Gastrocnemius medialis (tissue), 4 donors: ENCODE results near the gene C11orf86. TPM values are rescaled to one million over a fixed set of nuclear protein-coding genes. Genes with fewer than 3 reads are reported as not detected.

Source experiments
- ATAC-seq, 2 donors: fragments of 150-250 bp; one replicate each; pipeline ENCODE4 v1.9.1; 2016
- DNase-seq, 2 donors: peaks; one replicate each; pipeline ENCODE4 v3.0.0-alpha.2; 2019
- H3K27ac ChIP-seq, 4 donors: fragments of 200-600 bp; sonication (generic); 1 replicate in 1 of 4; 2 replicates in 3 of 4; pipeline ENCODE4 v1.5.1; 2016 to 2018; ENCODE audit warnings: mild to moderate bottlenecking in 2 of 4, moderate library complexity in 1 of 4
- H3K27me3 ChIP-seq, 3 donors: fragments of 200-600 bp; sonication (generic) in 2 of 3; 1 replicate in 1 of 3; 2 replicates in 2 of 3; pipeline versions ENCODE4 v1.5.1 to v1.6.0; 2016 to 2019; ENCODE audit warnings: mild to moderate bottlenecking in 1 of 3, moderate library complexity in 1 of 3
- H3K36me3 ChIP-seq, 2 donors: fragments of 200-600 bp; sonication (generic) in 1 of 2; one replicate each; pipeline ENCODE4 v1.5.1; 2017 to 2018
- H3K4me1 ChIP-seq, 2 donors: fragments of 200-600 bp; sonication (generic) in 1 of 2; one replicate each; pipeline ENCODE4 v1.5.1; 2016 to 2017; ENCODE audit warnings: mild to moderate bottlenecking in 2 of 2
- H3K4me3 ChIP-seq, 4 donors: fragments of 200-600 bp; sonication (generic) in 3 of 4; 1 replicate in 1 of 4; 2 replicates in 3 of 4; pipeline ENCODE4 v1.5.1; 2016 to 2019; ENCODE audit warnings: mild to moderate bottlenecking in 2 of 4
- H3K9me3 ChIP-seq, 3 donors: fragments of 200-600 bp; sonication (generic) in 2 of 3; 1 replicate in 1 of 3; 2 replicates in 2 of 3; pipeline ENCODE4 v1.5.1; 2016 to 2019
- POLR2A ChIP-seq, 2 donors: fragments of 450-650 bp; IDR thresholded peaks; one replicate each; pipeline ENCODE4 v1.6.1; 2017; ENCODE audit warnings: antibody characterized with exemption in 2 of 2, mild to moderate bottlenecking in 2 of 2, moderate library complexity in 2 of 2
- in situ Hi-C, 4 donors: fragments of 200-750 bp; cut with MboI; loops; one replicate each; pipeline versions ENCODE4 v1.15.0 to v1.8.0; 2017; ENCODE audit warnings: low sequenced_read_pairs in 4 of 4
- intact Hi-C: fragments of 100-400 bp; cut with DNase I; formaldehyde crosslinking; loops from one replicate; pipeline ENCODE4 v1.15.1; 2023; ENCODE audit warnings: low total_unique reads
- total RNA-seq, 4 donors: library from RNA; depleted of rRNA; stranded (reverse); fragments of >200 nt; gene quantifications; one replicate each; pipeline versions ENCODE4 v1.1.0 to v1.2.3, GENCODE V29; 2016
- TF ChIP-seq, protein P1 (sequence below), 5 experiments: fragments of 450-650 bp in 3 of 5; fragments of 200-600 bp in 2 of 5; sonication (generic) in 2 of 5; IDR thresholded peaks in 4 of 5; conservative IDR thresholded peaks in 1 of 5; 1 replicate in 4 of 5; 2 replicates in 1 of 5; pipeline ENCODE4 v1.5.1; 2016 to 2019; ENCODE audit warnings: antibody characterized with exemption in 5 of 5, mild to moderate bottlenecking in 3 of 5, moderate library complexity in 3 of 5

Gene C11orf86
- total RNA-seq, 4 donors from 2014 or later = not detected

DNA sequence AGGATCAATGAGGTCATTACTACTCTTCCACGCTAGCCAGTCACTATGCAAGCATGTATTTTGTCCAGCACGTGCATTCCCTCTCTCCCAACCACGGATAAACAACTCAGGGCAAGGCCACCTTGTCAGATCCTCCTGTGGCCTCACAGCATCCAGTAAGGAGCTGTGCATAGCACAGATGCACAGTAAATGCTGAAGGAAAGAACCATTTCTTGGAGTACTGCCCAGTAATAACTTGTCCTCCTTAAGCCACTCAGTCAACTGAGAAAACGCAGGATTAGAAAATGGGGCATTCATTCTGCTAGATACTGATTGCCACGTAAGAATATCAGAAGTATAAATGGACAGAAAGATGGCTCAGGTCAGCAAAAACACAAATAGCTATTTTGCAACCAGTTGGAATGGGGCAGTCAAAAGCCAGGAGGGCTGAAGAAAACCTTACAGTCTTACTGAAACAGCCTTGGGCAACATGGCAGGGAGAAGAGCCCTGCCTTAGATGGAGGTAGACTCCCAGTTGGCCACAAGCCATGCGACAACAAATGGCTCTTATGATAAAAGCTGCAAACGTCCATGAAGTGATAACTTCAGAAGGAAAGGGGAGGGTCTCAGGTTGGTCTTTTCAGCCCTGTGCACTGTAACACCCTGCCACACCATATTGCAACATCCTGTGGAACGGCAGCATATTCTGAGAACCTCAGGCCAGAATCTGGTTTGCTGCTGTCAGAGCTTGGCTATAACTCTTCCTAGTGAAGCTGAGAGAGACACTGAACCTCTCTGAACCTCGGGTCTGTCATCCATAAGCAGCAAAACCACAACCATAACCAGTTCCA, 39.9 kb upstream of the C11orf86 start:
- Histone ChIP-seq H3K36me3 (no peaks in the 10 kb centered on the region), H3K4me1 (peaks cover 0 to 4% of the 10 kb centered on the region in 2 donors), H3K27ac (no peak overlapping the region), H3K9me3 (no peaks in the 10 kb centered on the region), H3K27me3 (no peaks in the 10 kb centered on the region), H3K4me3 (no peak overlapping the region)
- ATAC-seq (no peak), DNase-seq (no peak)
- intact Hi-C loops (no loop called here), in situ Hi-C loops (no loop called here)
- TF ChIP-seq, protein P1, sequence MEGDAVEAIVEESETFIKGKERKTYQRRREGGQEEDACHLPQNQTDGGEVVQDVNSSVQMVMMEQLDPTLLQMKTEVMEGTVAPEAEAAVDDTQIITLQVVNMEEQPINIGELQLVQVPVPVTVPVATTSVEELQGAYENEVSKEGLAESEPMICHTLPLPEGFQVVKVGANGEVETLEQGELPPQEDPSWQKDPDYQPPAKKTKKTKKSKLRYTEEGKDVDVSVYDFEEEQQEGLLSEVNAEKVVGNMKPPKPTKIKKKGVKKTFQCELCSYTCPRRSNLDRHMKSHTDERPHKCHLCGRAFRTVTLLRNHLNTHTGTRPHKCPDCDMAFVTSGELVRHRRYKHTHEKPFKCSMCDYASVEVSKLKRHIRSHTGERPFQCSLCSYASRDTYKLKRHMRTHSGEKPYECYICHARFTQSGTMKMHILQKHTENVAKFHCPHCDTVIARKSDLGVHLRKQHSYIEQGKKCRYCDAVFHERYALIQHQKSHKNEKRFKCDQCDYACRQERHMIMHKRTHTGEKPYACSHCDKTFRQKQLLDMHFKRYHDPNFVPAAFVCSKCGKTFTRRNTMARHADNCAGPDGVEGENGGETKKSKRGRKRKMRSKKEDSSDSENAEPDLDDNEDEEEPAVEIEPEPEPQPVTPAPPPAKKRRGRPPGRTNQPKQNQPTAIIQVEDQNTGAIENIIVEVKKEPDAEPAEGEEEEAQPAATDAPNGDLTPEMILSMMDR (IDR thresholded peaks at IDR 0.05 in 4 of 5, conservative IDR thresholded peaks at IDR 0.05 in 1 of 5) = no peak
- TF ChIP-seq POLR2A (IDR thresholded peaks at IDR 0.05) = no peak

DNA sequence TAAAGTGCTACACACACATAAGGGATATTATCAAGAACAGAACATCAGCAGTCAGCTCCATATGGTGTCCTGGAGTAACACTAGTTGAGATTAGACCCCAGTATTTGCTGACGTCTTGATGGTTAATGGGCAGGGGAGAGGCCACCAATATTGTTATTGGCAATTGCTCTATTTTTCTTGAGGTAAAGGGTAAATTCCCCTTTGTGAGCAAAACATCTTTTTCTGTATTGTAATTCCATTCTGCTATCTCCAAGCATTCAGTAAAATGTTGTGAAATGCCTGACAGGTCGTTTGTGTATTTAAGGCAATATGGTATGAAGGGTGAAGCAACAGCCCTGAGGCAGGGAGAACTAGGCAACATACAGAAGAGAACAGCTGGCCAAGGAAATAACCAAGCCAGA, 38.8 kb upstream of the C11orf86 start:
- H3K36me3 ChIP-seq = no peaks in the 10 kb centered on the region
- intact Hi-C loops = no loop called here
- H3K27me3 ChIP-seq = no peaks in the 10 kb centered on the region
- H3K27ac ChIP-seq = no peak overlapping the region
- no peak for TF ChIP-seq POLR2A (IDR thresholded peaks at IDR 0.05)
- TF ChIP-seq, protein P1 (IDR thresholded peaks at IDR 0.05 in 4 of 5, conservative IDR thresholded peaks at IDR 0.05 in 1 of 5) = no peak
- H3K9me3 ChIP-seq = no peaks in the 10 kb centered on the region
- DNase-seq = no peak
- no peak for ATAC-seq
- H3K4me3 ChIP-seq = no peak overlapping the region
- in situ Hi-C loops = no loop called here
- peaks cover 0 to 4% of the 10 kb centered on the region in 2 donors for H3K4me1 ChIP-seq

DNA sequence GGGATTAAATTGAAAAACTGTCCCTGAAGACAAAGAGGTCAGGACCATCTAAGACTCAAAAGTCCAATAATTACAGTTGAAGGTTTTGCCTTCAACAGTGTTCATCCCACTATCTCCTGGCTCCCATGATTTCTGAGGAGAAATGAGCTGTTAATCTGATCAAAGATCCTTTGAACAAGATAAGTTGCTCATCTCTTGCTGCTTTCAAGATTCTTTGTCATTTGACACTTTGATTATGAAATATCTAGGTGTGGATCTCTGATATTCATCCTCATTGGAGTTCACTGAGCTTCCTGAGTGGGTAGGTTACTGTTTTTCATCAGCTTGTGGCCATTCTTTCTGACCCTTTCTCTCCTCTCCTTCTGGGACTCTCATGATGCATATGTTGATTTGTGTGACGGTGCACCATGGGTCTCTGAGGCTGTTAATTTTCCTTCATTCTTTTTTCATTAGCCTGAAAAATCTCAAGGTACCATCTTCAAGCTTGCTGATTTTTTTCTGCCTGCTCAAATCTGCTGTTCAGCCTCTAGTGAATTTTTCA, 37.8 kb upstream of the C11orf86 start:
- no peaks in the 10 kb centered on the region for H3K27me3 ChIP-seq
- DNase-seq (no peak), ATAC-seq (no peak)
- no peak for TF ChIP-seq POLR2A (IDR thresholded peaks at IDR 0.05)
- TF ChIP-seq, protein P1 (IDR thresholded peaks at IDR 0.05 in 4 of 5, conservative IDR thresholded peaks at IDR 0.05 in 1 of 5) = no peak
- H3K4me1 ChIP-seq = peaks cover 0 to 4% of the 10 kb centered on the region in 2 donors
- in situ Hi-C loops = no loop called here
- H3K4me3 ChIP-seq = no peak overlapping the region
- intact Hi-C loops = no loop called here
- no peaks in the 10 kb centered on the region for H3K9me3 ChIP-seq
- no peaks in the 10 kb centered on the region for H3K36me3 ChIP-seq
- no peak overlapping the region for H3K27ac ChIP-seq

DNA sequence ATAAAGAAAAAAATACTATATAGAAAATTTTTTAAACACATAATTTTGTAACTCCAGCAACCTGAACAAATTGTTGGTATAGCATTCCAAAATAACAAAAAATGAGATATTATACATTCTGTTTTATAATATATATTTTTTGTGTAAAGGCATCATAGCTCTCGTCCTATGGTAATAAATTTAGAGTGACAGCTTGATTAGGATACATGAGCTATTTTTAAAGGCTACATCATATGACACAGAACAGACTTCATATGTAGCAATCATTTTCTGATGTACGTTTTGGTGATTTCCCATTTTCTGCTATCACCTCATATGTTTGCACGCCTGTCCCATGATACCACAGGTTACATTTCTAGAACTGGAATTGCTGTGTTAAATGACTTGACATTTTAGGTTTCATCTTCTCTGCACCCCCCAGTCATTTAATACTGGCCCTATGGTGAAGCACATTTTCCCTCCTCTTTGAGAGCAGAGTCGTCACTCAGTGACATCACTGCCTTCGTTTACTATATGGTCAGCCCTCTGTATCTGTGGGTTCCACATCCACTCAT, 36.4 kb upstream of the C11orf86 start:
- intact Hi-C loops = no loop called here
- TF ChIP-seq POLR2A (IDR thresholded peaks at IDR 0.05) = no peak
- TF ChIP-seq, protein P1 (IDR thresholded peaks at IDR 0.05 in 4 of 5, conservative IDR thresholded peaks at IDR 0.05 in 1 of 5) = no peak
- Histone ChIP-seq H3K4me1 (peaks cover 0 to 4% of the 10 kb centered on the region in 2 donors), H3K4me3 (no peak overlapping the region), H3K27me3 (no peaks in the 10 kb centered on the region), H3K27ac (no peak overlapping the region), H3K36me3 (no peaks in the 10 kb centered on the region), H3K9me3 (no peaks in the 10 kb centered on the region)
- DNase-seq = no peak
- in situ Hi-C loops = no loop called here
- ATAC-seq = peak; percentile 30 to 45
